ENCODE results near the gene SAC3D1.

GRCh38 chr11:65017937-65018336, 23.1 kb upstream of the SAC3D1 start:
- no peak for TF ChIP-seq CTCF (IDR thresholded peaks at IDR 0.05)
- no peak for TF ChIP-seq POLR2A (IDR thresholded peaks at IDR 0.05)

Data from right lobe of liver (tissue), 4 donors.